ENCODE results near the gene GNAS.

DNA sequence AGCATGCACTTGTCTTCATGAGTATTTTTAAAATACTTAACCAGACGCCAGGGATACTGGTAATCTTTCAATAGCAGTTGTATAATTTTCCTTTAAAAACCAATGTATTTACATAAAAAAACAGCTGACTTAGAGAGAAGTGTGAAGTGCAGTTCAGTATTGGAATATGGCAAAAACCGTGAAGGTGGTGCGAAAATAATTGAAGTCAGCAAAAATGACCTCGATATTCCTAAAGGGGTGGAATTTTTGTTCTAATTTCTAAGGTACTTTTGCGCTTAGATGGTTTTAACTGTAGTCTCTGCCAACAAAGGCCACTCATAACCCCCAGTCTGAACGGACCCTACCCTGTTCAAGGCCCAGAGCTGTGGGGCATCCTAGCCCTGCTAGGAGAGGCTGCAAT lies 27.1 kb upstream of the GNAS start:
- TF ChIP-seq SUZ12 (IDR thresholded peaks at IDR 0.05) (no peak), BHLHE40 (IDR thresholded peaks at IDR 0.05; ENCODE audit: borderline replicate concordance) (no peak), ELF4 (IDR thresholded peaks at IDR 0.05) (no peak), FOXM1 (IDR thresholded peaks at IDR 0.05; ENCODE audit: borderline replicate concordance) (no peak), NFRKB (IDR thresholded peaks at IDR 0.05) (no peak), ARNT (IDR thresholded peaks at IDR 0.05) (no peak)
- TF ChIP-seq, protein P1, sequence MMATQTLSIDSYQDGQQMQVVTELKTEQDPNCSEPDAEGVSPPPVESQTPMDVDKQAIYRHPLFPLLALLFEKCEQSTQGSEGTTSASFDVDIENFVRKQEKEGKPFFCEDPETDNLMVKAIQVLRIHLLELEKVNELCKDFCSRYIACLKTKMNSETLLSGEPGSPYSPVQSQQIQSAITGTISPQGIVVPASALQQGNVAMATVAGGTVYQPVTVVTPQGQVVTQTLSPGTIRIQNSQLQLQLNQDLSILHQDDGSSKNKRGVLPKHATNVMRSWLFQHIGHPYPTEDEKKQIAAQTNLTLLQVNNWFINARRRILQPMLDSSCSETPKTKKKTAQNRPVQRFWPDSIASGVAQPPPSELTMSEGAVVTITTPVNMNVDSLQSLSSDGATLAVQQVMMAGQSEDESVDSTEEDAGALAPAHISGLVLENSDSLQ (IDR thresholded peaks at IDR 0.05) = no peak
